SK-N-MC (cell line): ENCODE data around the gene TMEM151A.

Experiments
- DNase-seq: peaks from one replicate; pipeline ENCODE4 v3.0.0-alpha.2; 2011; ENCODE audit warnings: low read depth, low spot score
- H3K27ac ChIP-seq: fragments of 200-600 bp; sonication (generic); 2 replicates; pipeline ENCODE4 v1.5.1; 2016; ENCODE audit warnings: mixed run types
- H3K36me3 ChIP-seq: fragments of 200-600 bp; sonication (generic); 2 replicates; pipeline ENCODE4 v1.6.1; 2017; ENCODE audit warnings: antibody characterized with exemption, low read length, mixed read lengths; ENCODE audit not compliant: insufficient read depth
- H3K4me3 ChIP-seq: fragments of 200-600 bp; sonication (generic); 2 replicates; pipeline ENCODE4 v1.5.1; 2016
- H3K9ac ChIP-seq: fragments of 200-600 bp; sonication (generic); 2 replicates; pipeline ENCODE4 v1.8.0; 2017; ENCODE audit warnings: mixed run types, mixed read lengths; ENCODE audit not compliant: insufficient read length
- H3K9me3 ChIP-seq: fragments of 200-600 bp; sonication (generic); 2 replicates; pipeline ENCODE4 v1.6.1; 2017; ENCODE audit warnings: low read depth, mild to moderate bottlenecking, antibody characterized with exemption, low read length, moderate library complexity, mixed read lengths
- EZH2 ChIP-seq: fragments of 200-600 bp; sonication (generic); IDR thresholded peaks from one replicate; pipeline ENCODE4 v1.6.1; 2017; ENCODE audit warnings: antibody characterized with exemption
- FOXP2 ChIP-seq: optimal IDR thresholded peaks from 2 replicates; pipeline ENCODE3; 2011; ENCODE audit warnings: mild to moderate bottlenecking, moderate library complexity; ENCODE audit not compliant: insufficient read depth; ENCODE audit errors: extremely low read length, control extremely low read depth
- POLR2AphosphoS5 ChIP-seq: IDR thresholded peaks from 2 replicates; pipeline ENCODE4 v1.6.1; 2012; ENCODE audit warnings: mild to moderate bottlenecking, low read depth, low read length, borderline replicate concordance

The TMEM151A gene

DNA sequence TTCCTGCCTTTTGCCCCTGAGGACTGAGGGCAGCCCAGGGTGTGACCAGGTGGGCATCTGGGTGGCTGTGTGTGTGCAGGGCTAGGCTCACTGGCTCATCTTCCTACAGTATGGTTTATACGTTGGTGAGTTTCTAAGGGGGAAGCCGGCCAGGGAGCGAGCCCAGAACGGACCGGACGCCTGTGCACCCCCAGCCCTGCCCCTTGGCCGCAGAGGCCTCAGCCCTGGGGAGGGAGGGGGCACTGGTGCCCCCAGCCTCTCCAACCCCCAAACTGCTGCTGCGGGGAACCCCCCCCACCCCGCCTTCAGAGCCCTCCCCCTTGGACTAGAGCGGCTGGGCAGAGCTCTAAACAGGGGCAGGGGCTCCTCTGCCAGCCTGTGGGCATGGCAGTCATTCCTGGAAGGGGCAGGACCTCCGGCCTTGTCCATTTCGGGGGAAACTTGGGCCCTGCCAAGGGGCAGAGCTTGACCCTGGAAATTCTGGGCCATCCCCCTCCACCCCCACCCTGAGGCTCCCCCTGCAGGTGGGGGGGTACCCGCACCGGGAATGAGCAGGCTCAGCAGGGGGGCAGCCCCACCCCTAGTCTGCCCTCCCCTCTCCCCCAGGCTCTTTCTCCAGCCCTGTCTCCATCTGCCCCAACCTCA is 8.1 kb upstream of the TMEM151A start:
- no peak for DNase-seq
- Histone ChIP-seq H3K27ac (no peak overlapping the region), H3K9ac (no peak overlapping the region), H3K4me3 (no peak overlapping the region), H3K9me3 (no peaks in the 10 kb centered on the region), H3K36me3 (no peaks in the 10 kb centered on the region; the same call in 1 of the 2 replicates)
- no peak for TF ChIP-seq POLR2AphosphoS5

- no peak for TF ChIP-seq FOXP2
- TF ChIP-seq EZH2: no peak
- TF ChIP-seq POLR2AphosphoS5: no peak
- no peaks in the 10 kb centered on the region; the same call in 1 of the 2 replicates for H3K36me3 ChIP-seq
- H3K9me3 ChIP-seq: no peaks in the 10 kb centered on the region
- no peak overlapping the region for H3K9ac ChIP-seq
- no peak overlapping the region for H3K27ac ChIP-seq
- H3K4me3 ChIP-seq: no peak overlapping the region
- no peak for DNase-seq
These were observed 7.1 kb upstream of the TMEM151A start for GRCh38 chr11:66284526-66285078.

- Histone ChIP-seq H3K36me3 (no peaks in the 10 kb centered on the region; the same call in 1 of the 2 replicates), H3K4me3 (no peak overlapping the region), H3K27ac (no peak overlapping the region), H3K9me3 (no peaks in the 10 kb centered on the region), H3K9ac (no peak overlapping the region)
- TF ChIP-seq EZH2 (no peak), POLR2AphosphoS5 (no peak), FOXP2 (no peak)
- no peak for DNase-seq
These were observed 6.3 kb upstream of the TMEM151A start for GRCh38 chr11:66285250-66285947.

DNA sequence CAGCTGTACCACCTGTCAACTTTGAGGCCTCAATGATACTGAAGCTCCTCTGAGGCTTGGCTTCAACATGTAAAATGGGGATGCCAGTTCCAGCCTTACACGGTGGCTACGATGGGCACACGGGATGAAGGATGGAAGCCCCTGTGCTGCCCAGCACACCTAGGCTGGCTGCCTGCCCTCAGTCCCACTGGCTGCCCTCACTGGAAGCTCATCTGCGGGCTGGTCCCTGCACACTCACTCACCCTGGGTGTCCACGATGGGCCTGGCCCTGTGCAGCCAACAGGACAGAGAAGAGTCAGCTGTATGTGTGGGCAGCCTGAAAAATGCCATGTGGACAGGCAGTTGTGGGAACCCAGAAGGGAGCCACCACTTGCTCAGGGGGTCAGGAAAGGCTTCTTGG is 5.0 kb upstream of the TMEM151A start:
- H3K9ac ChIP-seq: no peak overlapping the region
- TF ChIP-seq POLR2AphosphoS5 (no peak), FOXP2 (no peak), EZH2 (no peak)
- H3K27ac ChIP-seq: no peak overlapping the region
- DNase-seq: no peak
- no peak overlapping the region for H3K4me3 ChIP-seq
- H3K9me3 ChIP-seq: no peaks in the 10 kb centered on the region
- no peaks in the 10 kb centered on the region; the same call in 1 of the 2 replicates for H3K36me3 ChIP-seq

DNA sequence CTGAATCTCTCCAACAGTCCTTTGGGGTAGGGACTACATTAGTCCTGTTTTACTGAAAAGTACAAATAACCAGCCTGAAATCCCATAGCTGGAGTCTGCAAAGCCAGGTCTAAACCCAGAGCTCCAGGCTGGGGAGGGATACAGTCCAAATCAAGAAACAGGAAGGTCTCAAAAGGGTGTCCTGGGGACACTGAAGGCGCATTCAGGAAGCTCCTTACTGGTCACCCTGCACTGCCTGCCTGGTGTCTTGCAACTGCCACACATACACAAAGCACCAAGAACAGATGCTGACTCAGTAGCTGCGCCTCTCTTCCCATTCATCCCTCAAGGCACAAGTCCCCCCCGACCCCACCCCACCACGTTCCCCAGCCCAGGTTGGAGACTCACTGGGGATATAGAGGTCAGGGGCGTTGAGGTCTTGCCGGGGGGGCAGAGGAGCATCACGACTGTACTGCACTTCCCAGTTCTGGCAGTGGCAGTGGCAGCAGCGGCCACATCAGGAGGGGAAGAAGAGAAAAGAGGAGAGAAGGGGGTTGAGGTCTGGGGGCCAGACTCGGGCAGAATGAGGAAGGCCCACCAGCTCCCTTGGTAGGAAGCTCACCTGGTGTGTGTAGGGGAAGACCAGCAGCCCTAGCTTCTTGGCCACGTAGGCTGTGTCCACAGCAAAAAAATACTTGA is 4.3 kb upstream of the TMEM151A start:
- Histone ChIP-seq H3K36me3 (no peaks in the 10 kb centered on the region; the same call in 1 of the 2 replicates), H3K9ac (no peak overlapping the region)

DNA sequence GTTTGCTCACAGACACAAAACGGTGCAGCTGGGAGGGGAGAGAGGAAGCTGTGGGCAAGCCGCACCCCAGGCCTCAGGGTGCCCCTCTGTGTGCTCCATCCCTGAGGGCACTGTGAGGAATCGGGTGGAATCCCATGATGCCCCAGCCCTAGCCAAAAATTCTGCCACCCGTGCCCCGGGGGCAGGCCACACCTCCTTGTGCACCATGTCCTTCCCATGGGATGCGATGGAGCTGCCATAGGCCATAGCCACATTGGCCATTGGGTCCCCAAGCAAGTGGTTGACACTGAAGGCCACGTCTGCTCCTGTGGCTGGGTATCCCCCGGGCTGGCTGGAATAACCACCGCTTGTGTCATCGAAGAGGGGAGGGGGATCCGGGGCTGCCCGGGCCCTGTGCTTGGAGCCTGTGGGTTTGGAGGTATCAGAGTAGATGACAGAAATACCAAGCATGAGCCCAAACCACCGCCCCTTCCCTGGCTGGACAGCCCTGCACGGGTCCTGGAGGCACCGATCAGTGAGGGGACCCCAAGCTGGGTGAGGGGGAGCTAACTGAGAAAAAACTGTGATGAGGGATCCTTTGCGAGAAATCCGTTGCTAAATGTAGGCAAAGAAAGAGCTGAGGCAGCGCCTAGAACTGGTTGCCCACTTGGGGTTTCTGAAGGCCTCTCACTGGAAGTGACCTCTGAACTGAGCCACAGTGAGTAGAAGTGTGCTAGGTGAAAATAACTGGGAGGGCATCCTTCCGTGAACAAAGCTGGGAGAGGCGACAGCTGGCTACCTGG is 3.6 kb upstream of the TMEM151A start:
- TF ChIP-seq EZH2: no peak
- no peak for TF ChIP-seq POLR2AphosphoS5
- no peak for TF ChIP-seq FOXP2
- H3K4me3 ChIP-seq: peak overlapping the region; percentile 84
- peak overlapping the region; percentile 87 for H3K9ac ChIP-seq
- no peaks in the 10 kb centered on the region; the same call in 1 of the 2 replicates for H3K36me3 ChIP-seq
- no peak for DNase-seq
- H3K9me3 ChIP-seq: no peaks in the 10 kb centered on the region
- H3K27ac ChIP-seq: peak overlapping the region; percentile 56; the same call in 1 of the 2 replicates

More for the DNA sequence above, 4.3 kb upstream of the TMEM151A start:
- no peaks in the 10 kb centered on the region for H3K9me3 ChIP-seq
- no peak overlapping the region; the same call in 1 of the 2 replicates for H3K4me3 ChIP-seq
- DNase-seq: no peak
- no peak overlapping the region for H3K27ac ChIP-seq
- TF ChIP-seq EZH2 (no peak), FOXP2 (no peak), POLR2AphosphoS5 (no peak)

DNA sequence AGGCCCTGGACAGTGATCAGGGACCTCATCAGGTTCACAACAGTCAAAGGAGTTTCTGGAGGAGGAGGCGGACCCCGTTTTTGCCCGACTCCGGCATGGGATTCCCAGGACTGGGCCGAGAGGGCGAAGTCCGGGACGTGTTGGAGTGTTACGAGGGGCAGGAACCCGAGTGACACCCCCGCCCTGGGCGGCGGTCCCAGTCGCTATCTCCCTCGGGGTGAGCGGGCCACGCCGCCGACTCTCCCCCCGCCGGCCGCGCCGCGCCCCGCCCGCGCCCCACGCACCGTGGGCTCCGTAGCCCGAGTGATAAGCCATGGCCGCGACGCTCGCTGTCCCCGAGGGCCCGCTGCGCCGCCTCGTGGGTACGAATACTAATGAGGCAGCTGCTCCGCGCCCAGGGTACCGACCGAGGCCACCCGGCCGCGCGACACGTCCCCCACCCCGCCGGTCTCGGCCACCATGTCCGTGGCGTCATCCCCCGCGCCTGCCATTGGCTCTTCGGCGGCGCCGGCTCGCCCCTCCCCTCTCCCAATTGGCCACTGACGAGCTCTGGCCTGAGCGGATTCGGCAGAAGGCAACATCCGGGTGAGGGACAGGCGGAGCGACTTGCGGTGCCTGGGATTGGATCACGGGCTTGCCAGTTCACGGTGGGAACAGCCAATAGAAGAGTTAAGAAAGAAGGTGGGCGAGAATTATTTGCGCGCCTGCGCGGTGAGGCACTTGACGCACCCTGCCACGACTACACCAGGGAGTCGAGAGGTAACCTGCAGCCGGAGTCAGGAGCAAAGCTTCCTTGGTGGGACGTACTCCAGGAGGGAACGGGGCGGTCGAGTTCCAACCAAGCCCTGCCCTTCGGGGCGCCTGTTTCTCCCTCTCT is 2.8 kb upstream of the TMEM151A start, which contains the start of gene YIF1A:
Gene YIF1A, minus strand, starts transcription at position 473 of the 877 bp plus-strand sequence. Its CDS starts 158 bp downstream, at position 315.
- Histone ChIP-seq H3K4me3 (peak within 1 kb of the TSS; percentile 84), H3K9me3 (no peaks in the 10 kb centered on the region), H3K36me3 (no peaks in the 10 kb centered on the region; the same call in 1 of the 2 replicates), H3K27ac (peak within 1 kb of the TSS; percentile 56; the same call in 1 of the 2 replicates), H3K9ac (peak within 1 kb of the TSS; percentile 87)
- DNase-seq: peak; percentile 97
- no peak for TF ChIP-seq EZH2
- peak; percentile 76 for TF ChIP-seq FOXP2
- peak; percentile 83; the same call in 1 of the 2 replicates for TF ChIP-seq POLR2AphosphoS5
